ENCODE data around the gene GLTP.

GRCh38 chr12:109894939-109895338 is 14.6 kb upstream of the GLTP start:
- TF ChIP-seq CTCF (IDR thresholded peaks at IDR 0.05) (no peak), POLR2A (IDR thresholded peaks at IDR 0.05) (no peak)

All from heart left ventricle (tissue), 13 donors.